Common myeloid progenitor, CD34-positive (primary cell): ENCODE data around the gene MAP3K8.

Experiments used
- CTCF ChIA-PET: fragments of 350-600 bp; sonication (Branson Sonifier 250); formaldehyde crosslinking; loops from one replicate; lab custom pipeline; 2021; ENCODE audit warnings: antibody characterized with exemption; lab: Charles Lee
- POLR2A ChIA-PET: fragments of 350-600 bp; sonication (Branson Sonifier 250); formaldehyde crosslinking; loops from one replicate; lab custom pipeline; 2021; ENCODE audit warnings: antibody characterized with exemption; lab: Charles Lee
- DNase-seq, 3 donors: peaks; one replicate each; pipeline versions ENCODE4 v3.0.0 to v3.0.0-alpha.2; 2013
- H3K27ac ChIP-seq, 2 experiments: 1 replicate in 1 of 2; 2 replicates in 1 of 2; pipeline ENCODE4 v1.7.0; 2013; ENCODE audit warnings: inconsistent platforms in 2 of 2, low read length in 2 of 2, mild to moderate bottlenecking in 2 of 2, low read depth in 1 of 2, moderate library complexity in 1 of 2; ENCODE audit not compliant: severe bottlenecking in 2 of 2, insufficient read depth in 1 of 2, poor library complexity in 1 of 2
- H3K27me3 ChIP-seq, 5 experiments: replicated peaks in 2 of 5; 1 replicate in 3 of 5; 2 replicates in 2 of 5; pipeline versions ENCODE4 v1.6.1 to v1.7.0; 2013; ENCODE audit warnings: low read length in 4 of 5, mild to moderate bottlenecking in 2 of 5, moderate library complexity in 2 of 5, inconsistent platforms in 1 of 5; ENCODE audit not compliant: insufficient read depth in 5 of 5, control insufficient read depth in 4 of 5
- H3K36me3 ChIP-seq, 4 experiments: 1 replicate in 2 of 4; 2 replicates in 2 of 4; pipeline versions ENCODE4 v1.6.1 to v1.7.0; 2013; ENCODE audit warnings: low read length in 3 of 4, control low read depth in 1 of 4, mild to moderate bottlenecking in 1 of 4; ENCODE audit not compliant: control insufficient read depth in 4 of 4, insufficient read depth in 4 of 4
- H3K4me1 ChIP-seq, 4 experiments: 1 replicate in 3 of 4; 2 replicates in 1 of 4; pipeline versions ENCODE4 v1.6.1 to v1.7.1; 2013; ENCODE audit warnings: low read length in 3 of 4, mild to moderate bottlenecking in 3 of 4, control low read depth in 1 of 4, inconsistent platforms in 1 of 4, moderate library complexity in 1 of 4; ENCODE audit not compliant: control insufficient read depth in 4 of 4, insufficient read depth in 4 of 4; ENCODE audit errors: control extremely low read depth in 1 of 4
- H3K4me3 ChIP-seq, 7 experiments: 1 replicate in 4 of 7; 2 replicates in 3 of 7; pipeline versions ENCODE4 v1.5.1 to v1.7.0; 2013; ENCODE audit warnings: mild to moderate bottlenecking in 7 of 7, low read length in 6 of 7, moderate library complexity in 6 of 7, inconsistent platforms in 2 of 7, low read depth in 2 of 7, control low read depth in 1 of 7; ENCODE audit not compliant: insufficient read depth in 4 of 7, control insufficient read depth in 1 of 7; ENCODE audit errors: extremely low read depth in 1 of 7
- H3K9me3 ChIP-seq, 5 experiments: 1 replicate in 4 of 5; 2 replicates in 1 of 5; pipeline versions ENCODE4 v1.6.1 to v1.7.1; 2013; ENCODE audit warnings: low read length in 4 of 5, mild to moderate bottlenecking in 2 of 5, inconsistent platforms in 1 of 5, low read depth in 1 of 5, moderate library complexity in 1 of 5; ENCODE audit not compliant: control insufficient read depth in 4 of 5, insufficient read depth in 2 of 5; ENCODE audit errors: control extremely low read depth in 1 of 5
- WGBS: methylation state at CpG from one replicate; pipeline ENCODE4 v1.1.5; 2013; ENCODE audit not compliant: insufficient coverage; 5-methylcytosine and 5-hydroxymethylcytosine counted together

The MAP3K8 gene

DNA sequence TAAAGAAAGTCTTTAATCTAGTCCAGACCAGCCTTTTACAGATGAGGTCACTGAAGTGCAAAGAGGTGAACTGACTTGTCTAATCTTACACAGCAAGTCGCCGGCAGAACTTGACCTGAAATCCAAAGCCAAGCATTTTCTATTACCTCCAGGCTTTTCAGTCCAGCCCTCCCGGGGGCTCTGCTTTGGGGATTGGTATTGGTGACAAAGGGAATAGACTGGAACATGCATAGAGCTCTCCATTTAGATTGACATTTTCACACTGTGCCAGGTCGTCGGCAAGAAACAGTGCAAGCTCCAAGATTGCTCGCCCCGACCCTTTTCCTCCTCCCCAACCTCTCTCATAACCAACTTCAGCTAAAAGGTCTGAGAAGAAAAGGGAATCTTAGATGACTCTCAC is 42.7 kb upstream of the MAP3K8 start:
- CTCF ChIA-PET: interaction anchor here (1.0 to 9.0 kb wide), 9 partner anchors 13 to 235 kb away, joined by 3 to 77 read pairs (median 7); no protein-coding TSS in a partner anchor
- no peaks in the 10 kb centered on the region for H3K36me3 ChIP-seq
- no peak overlapping the region for H3K4me3 ChIP-seq
- peaks cover 0 to 5% (median 4%) of the 10 kb centered on the region in 4 experiments for H3K4me1 ChIP-seq
- POLR2A ChIA-PET: no interaction called here
- no peak for DNase-seq
- H3K27ac ChIP-seq: no peak overlapping the region
- WGBS: no CpG with 5 or more reads among the region's 7 CpGs
- H3K27me3 ChIP-seq: no peaks in the 10 kb centered on the region
- no peaks in the 10 kb centered on the region for H3K9me3 ChIP-seq

- CTCF ChIA-PET: interaction anchor here (0.8 to 9.0 kb wide), 19 partner anchors 10 to 1418 kb away, joined by 3 to 77 read pairs (median 6); no protein-coding TSS in a partner anchor
- H3K4me3 ChIP-seq: peak overlapping the region in 4 of 7 experiments; percentile 32 to 75 (median 59)
- no peaks in the 10 kb centered on the region for H3K9me3 ChIP-seq
- POLR2A ChIA-PET: no interaction called here
- no peaks in the 10 kb centered on the region for H3K27me3 ChIP-seq
- H3K4me1 ChIP-seq: peaks cover 0 to 7% (median 4%) of the 10 kb centered on the region in 4 experiments
- WGBS: 16% methylated on average over 16 of the region's 17 CpGs
- DNase-seq: peak; percentile 59 to 76 (median 72)
- H3K27ac ChIP-seq: no peak overlapping the region
- no peaks in the 10 kb centered on the region for H3K36me3 ChIP-seq
Measured at GRCh38 chr10:30392564-30392990, 41.4 kb upstream of the MAP3K8 start.

DNA sequence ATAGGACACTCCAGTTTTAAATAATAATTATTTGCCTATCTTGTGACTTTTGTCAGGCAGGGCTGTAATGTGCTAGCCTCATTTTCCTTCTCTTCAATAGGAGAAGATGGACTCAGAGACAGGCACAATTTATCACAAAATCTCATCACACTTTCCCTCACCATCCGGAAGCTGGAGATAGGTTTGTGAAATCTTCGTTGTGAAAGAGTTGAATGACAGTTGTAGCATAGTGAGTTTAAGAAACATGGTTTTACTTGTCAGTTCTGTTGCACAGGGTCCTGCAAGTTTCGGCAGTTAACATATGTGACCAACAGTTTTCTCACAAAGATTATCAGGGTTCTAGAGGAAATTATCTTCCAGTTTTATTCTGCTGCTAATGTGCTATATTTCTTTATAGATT is 37.7 kb upstream of the MAP3K8 start:
- CTCF ChIA-PET: interaction anchor here (0.8 to 9.0 kb wide), 4 partner anchors 12 to 195 kb away, joined by 3 to 77 read pairs (median 6); no protein-coding TSS in a partner anchor
- H3K27me3 ChIP-seq: no peaks in the 10 kb centered on the region
- H3K36me3 ChIP-seq: no peaks in the 10 kb centered on the region
- no peaks in the 10 kb centered on the region for H3K9me3 ChIP-seq
- WGBS: no CpG with 5 or more reads among the region's 3 CpGs
- no peak overlapping the region for H3K27ac ChIP-seq
- H3K4me1 ChIP-seq: peaks cover 0 to 11% (median 5%) of the 10 kb centered on the region in 4 experiments
- no peak overlapping the region for H3K4me3 ChIP-seq
- no peak for DNase-seq
- POLR2A ChIA-PET: no interaction called here

- Histone ChIP-seq H3K27ac (no peak overlapping the region), H3K4me3 (no peak overlapping the region), H3K4me1 (peaks cover 0 to 11% (median 5%) of the 10 kb centered on the region in 4 experiments), H3K36me3 (no peaks in the 10 kb centered on the region), H3K9me3 (no peaks in the 10 kb centered on the region), H3K27me3 (no peaks in the 10 kb centered on the region)
- DNase-seq: no peak
- 75% methylated on average over 2 of the region's 2 CpGs for WGBS
- ChIA-PET CTCF (interaction anchor here (0.8 to 9.0 kb wide), 2 partner anchors 12 to 195 kb away, joined by 3 to 77 read pairs; no protein-coding TSS in a partner anchor), POLR2A (no interaction called here)
Measured at GRCh38 chr10:30396698-30397097, 37.3 kb upstream of the MAP3K8 start.

- no peak for DNase-seq
- H3K27ac ChIP-seq: no peak overlapping the region
- no peaks in the 10 kb centered on the region for H3K9me3 ChIP-seq
- no peaks in the 10 kb centered on the region for H3K27me3 ChIP-seq
- ChIA-PET CTCF (interaction anchor here (0.7 to 1.7 kb wide), 4 partner anchors 10 to 241 kb away, joined by 3 to 6 read pairs (median 3); no protein-coding TSS in a partner anchor), POLR2A (no interaction called here)
- peaks cover 0 to 6% (median 1%) of the 10 kb centered on the region in 4 experiments for H3K4me1 ChIP-seq
- H3K4me3 ChIP-seq: no peak overlapping the region
- H3K36me3 ChIP-seq: no peaks in the 10 kb centered on the region
- WGBS: 0% methylated on average over 2 of the region's 2 CpGs
Measured at GRCh38 chr10:30398193-30398592, 35.8 kb upstream of the MAP3K8 start.

DNA sequence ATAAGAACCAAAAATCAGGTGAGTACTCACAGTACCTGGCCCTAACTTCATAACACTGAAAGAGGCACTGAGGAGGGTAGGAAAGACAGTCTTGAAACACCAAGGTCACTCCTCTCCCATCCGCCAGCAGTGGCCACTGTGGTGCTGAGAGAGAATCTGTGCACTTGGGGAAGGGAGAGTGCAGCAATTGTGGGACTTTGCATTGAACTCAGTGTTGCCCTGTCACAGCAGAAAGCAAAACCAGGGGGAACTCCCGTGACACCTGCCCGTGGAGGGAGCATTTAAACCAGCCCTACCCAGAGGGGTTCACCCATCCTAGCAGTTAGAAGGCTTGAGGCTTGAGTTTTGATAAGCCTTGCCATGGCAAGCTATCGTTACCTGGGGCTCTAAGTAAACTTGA is 35.2 kb upstream of the MAP3K8 start:
- H3K36me3 ChIP-seq: no peaks in the 10 kb centered on the region
- H3K27ac ChIP-seq: no peak overlapping the region
- no peak for DNase-seq
- ChIA-PET CTCF (interaction anchor here (1.3 to 1.7 kb wide), 2 partner anchors 138 to 192 kb away, joined by 3 to 6 read pairs; no protein-coding TSS in a partner anchor), POLR2A (no interaction called here)
- H3K9me3 ChIP-seq: no peaks in the 10 kb centered on the region
- no peak overlapping the region for H3K4me3 ChIP-seq
- peaks cover 0 to 6% (median 1%) of the 10 kb centered on the region in 4 experiments for H3K4me1 ChIP-seq
- WGBS: 98% methylated on average over 3 of the region's 4 CpGs
- no peaks in the 10 kb centered on the region for H3K27me3 ChIP-seq

DNA sequence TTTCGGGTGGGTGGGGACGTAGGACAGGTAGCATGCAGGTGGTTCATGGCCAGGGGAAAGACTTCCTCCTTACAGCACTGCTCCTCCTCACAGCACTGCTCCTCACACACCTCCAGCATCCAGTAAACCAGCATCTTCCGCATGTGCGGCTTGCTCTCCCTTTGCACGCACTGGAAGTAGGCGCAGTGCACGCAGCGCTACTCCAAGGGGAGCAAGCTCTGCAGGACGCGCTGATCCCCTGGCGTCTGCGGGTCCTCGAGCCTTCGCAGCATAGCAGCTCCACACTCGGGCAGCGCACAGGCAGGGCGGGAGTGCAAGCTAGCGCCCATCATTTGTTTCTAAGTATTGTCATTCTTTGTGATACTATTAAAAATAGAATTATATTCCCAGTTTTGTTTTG is 30.5 kb upstream of the MAP3K8 start:
- no peaks in the 10 kb centered on the region for H3K4me1 ChIP-seq
- WGBS: 99% methylated on average over 9 of the region's 18 CpGs
- H3K9me3 ChIP-seq: peaks cover 0 to 12% (median 0%) of the 10 kb centered on the region in 5 experiments
- no peak overlapping the region for H3K4me3 ChIP-seq
- no peaks in the 10 kb centered on the region for H3K27me3 ChIP-seq
- ChIA-PET CTCF (interaction anchor here (0.6 to 2.8 kb wide), 4 partner anchors 11 to 144 kb away, joined by 3 to 8 read pairs (median 5); no protein-coding TSS in a partner anchor), POLR2A (no interaction called here)
- no peak overlapping the region for H3K27ac ChIP-seq
- no peaks in the 10 kb centered on the region for H3K36me3 ChIP-seq
- no peak for DNase-seq
